K562 (cell line): ENCODE data around the gene CARMIL1. TPM values are rescaled to one million over a fixed set of nuclear protein-coding genes. Genes with fewer than 3 reads are reported as not detected.
A peak's percentile ranks its signal among the peaks of the same experiment; 100 is the strongest.

Source experiments
- BACH1 ChIP-seq: fragments of 200-800 bp; sonication (Bioruptor generic); IDR thresholded peaks from 2 replicates; pipeline ENCODE4 v1.6.1; 2016; ENCODE audit warnings: missing genetic modification characterization, missing compliant biosample characterization
- CREM ChIP-seq: IDR thresholded peaks from 2 replicates; pipeline ENCODE4 v1.6.1; 2014; ENCODE audit warnings: antibody characterized with exemption, low read depth
- CSDE1 ChIP-seq, 2 experiments: fragments of 450-650 bp; IDR thresholded peaks; 2 replicates each; pipeline ENCODE4 v1.6.1; 2016; ENCODE audit warnings: mild to moderate bottlenecking in 1 of 2
- ETV1 ChIP-seq: fragments of 450-650 bp; conservative IDR thresholded peaks from 2 replicates; pipeline ENCODE4 v1.6.1; 2016; ENCODE audit warnings: missing genetic modification characterization, control low read depth, low read depth, missing compliant biosample characterization
- GATAD2B ChIP-seq: fragments of 450-650 bp; IDR thresholded peaks from 2 replicates; pipeline ENCODE4 v1.6.1; 2017; ENCODE audit warnings: mild to moderate bottlenecking, borderline replicate concordance
- HDAC8 ChIP-seq: fragments of 450-650 bp; IDR thresholded peaks from 2 replicates; pipeline ENCODE4 v1.6.1; 2016; ENCODE audit warnings: mild to moderate bottlenecking, missing genetic modification characterization, moderate library complexity, missing compliant biosample characterization
- KLF10 ChIP-seq: fragments of 250-450 bp; sonication (Bioruptor Pico); IDR thresholded peaks from 2 replicates; pipeline ENCODE4 v1.6.1; 2021; ENCODE audit warnings: matching md5 sums
- MEIS2 ChIP-seq: fragments of 450-650 bp; IDR thresholded peaks from 2 replicates; pipeline ENCODE4 v1.6.1; 2014; ENCODE audit warnings: mild to moderate bottlenecking; ENCODE audit not compliant: partially characterized antibody
- MITF ChIP-seq: IDR thresholded peaks from 2 replicates; pipeline ENCODE4 v1.6.1; 2014; ENCODE audit warnings: antibody characterized with exemption
- NRF1 ChIP-seq, 2 experiments: fragments of 450-650 bp; IDR thresholded peaks in 1 of 2; conservative IDR thresholded peaks in 1 of 2; 2 replicates each; pipeline ENCODE4 v1.6.1; 2014; ENCODE audit warnings: mild to moderate bottlenecking in 2 of 2
- PHF8 ChIP-seq: fragments of 200-600 bp; sonication (generic); IDR thresholded peaks from 2 replicates; pipeline ENCODE4 v1.6.1; 2012; ENCODE audit warnings: mixed run types, mild to moderate bottlenecking, inconsistent platforms, low read length, moderate library complexity, borderline replicate concordance
- PRDM10 ChIP-seq: fragments of 450-650 bp; IDR thresholded peaks from 2 replicates; pipeline ENCODE4 v1.6.1; 2018; ENCODE audit not compliant: partially characterized antibody
- SIX5 ChIP-seq, 2 experiments: IDR thresholded peaks; 2 replicates each; pipeline ENCODE4 v1.6.1; 2011; ENCODE audit warnings: low read length in 2 of 2, borderline replicate concordance in 1 of 2, low read depth in 1 of 2, mild to moderate bottlenecking in 1 of 2, moderate library complexity in 1 of 2; ENCODE audit not compliant: insufficient read depth in 1 of 2
- SMAD3 ChIP-seq: fragments of 450-650 bp; formaldehyde crosslinking; conservative IDR thresholded peaks from 2 replicates; pipeline ENCODE4 v1.4.0; 2020; ENCODE audit warnings: mild to moderate bottlenecking
- SOX6 ChIP-seq: fragments of 450-650 bp; IDR thresholded peaks from 2 replicates; pipeline ENCODE4 v1.6.1; 2014; ENCODE audit warnings: mild to moderate bottlenecking
- STAT5A ChIP-seq: IDR thresholded peaks from 2 replicates; pipeline ENCODE4 v1.6.1; 2012; ENCODE audit warnings: low read length, inconsistent platforms, borderline replicate concordance
- TAF1 ChIP-seq: IDR thresholded peaks from 2 replicates; pipeline ENCODE4 v1.6.1; 2011; ENCODE audit warnings: mild to moderate bottlenecking, low read length, moderate library complexity; ENCODE audit not compliant: insufficient read depth, control insufficient read depth, severe bottlenecking; ENCODE audit errors: extremely low read depth
- ZBTB11 ChIP-seq, 3 experiments: fragments of 200-800 bp in 1 of 3; fragments of 250-450 bp in 1 of 3; fragments of 450-650 bp in 1 of 3; sonication (Bioruptor Pico) in 1 of 3; sonication (Bioruptor generic) in 1 of 3; formaldehyde crosslinking in 1 of 3; IDR thresholded peaks; 2 replicates each; pipeline versions ENCODE4 v1.6.1 to v1.8.0; 2016 to 2022; ENCODE audit warnings: mild to moderate bottlenecking in 2 of 3, missing genetic modification characterization in 2 of 3, missing compliant biosample characterization in 1 of 3, moderate library complexity in 1 of 3
- ZNF224 ChIP-seq: sonication (generic); formaldehyde crosslinking; IDR thresholded peaks from 2 replicates; pipeline ENCODE4 v1.8.0; 2022; ENCODE audit warnings: mild to moderate bottlenecking, missing genetic modification reagents
- polyA plus RNA-seq, 8 experiments: library from polyadenylated mRNA; depleted of rRNA in 4 of 8; stranded (reverse) in 5 of 8; unstranded in 3 of 8; fragments of >200 nt; fragmentation: Nextera tagmentation in 2 of 8; fragmentation: Illumina TruSeq in 1 of 8; extraction: Ambion mirVana in 2 of 8; extraction: Trizol in 1 of 8; gene quantifications; 2 replicates each; pipeline versions ENCODE4 v1.2.1 to v1.2.3, GENCODE V29; 2011 to 2014; ENCODE audit warnings: inconsistent platforms in 1 of 8, missing spikeins in 1 of 8
- total RNA-seq, 7 experiments: library from RNA; depleted of rRNA in 6 of 7; stranded (reverse); fragments of >200 nt in 6 of 7; fragmentation: Illumina TruSeq in 2 of 7; extraction: Trizol in 2 of 7; gene quantifications; 2 replicates each; pipeline versions ENCODE4 v1.2.1 to v1.2.3, GENCODE V29; 2011 to 2021; ENCODE audit warnings: low replicate concordance in 1 of 7

CARMIL1 gene
- total and polyA plus RNA-seq, 9 of the 15 experiments (the other 6 are each of a cell fraction or from before 2014, with no cell fraction given), result 0.04 to 0.32 (median 0.10) TPM; not detected in 1

GRCh38 chr6:25534942-25535631 is 255.9 kb downstream of the CARMIL1 start (continued):
- TF ChIP-seq PRDM10 (peak; percentile 41), HDAC8 (tag) (no peak), PHF8 (no peak), CREM (peak; percentile 39; the same call in 1 of the 2 replicates), ZBTB11 (CRISPR knock-in tag; IDR thresholded peaks at IDR 0.05) (no peak; a peak in 1 of 6 replicates), SMAD3 (peak; percentile 82; the same call in 1 of the 2 replicates), STAT5A (peak; percentile 100), MEIS2 (peak; percentile 97), KLF10 (CRISPR knock-in tag) (no peak), NRF1 (conservative IDR thresholded peaks at IDR 0.05 in 1 of 2, IDR thresholded peaks at IDR 0.05 in 1 of 2) (peak; percentile 12 to 13; a peak in 1 of 4 replicates), ZNF224 (no peak), MITF (peak; percentile 82), BACH1 (tag) (no peak), SOX6 (peak; percentile 86), TAF1 (no peak), ETV1 (tag) (peak; percentile 90), CSDE1 (IDR thresholded peaks at IDR 0.05) (0 out of 4 replicates have a peak, but pooled peaks of 1 of the 2 experiments have one; percentile 14), SIX5 (IDR thresholded peaks at IDR 0.05; ENCODE audit: borderline replicate concordance in 1 of 2, insufficient read depth in 1 of 2, low read depth in 1 of 2, low read length in 2 of 2) (0 out of 4 replicates have a peak, but pooled peaks of 1 of the 2 experiments have one; percentile 5), GATAD2B (peak; percentile 18; the same call in 1 of the 2 replicates)
